Stimulated activated CD8-positive, alpha-beta memory T cell treated with anti-CD3 and anti-CD28 coated beads, Interleukin-4, amount 100 ng/mL, for 24 hours (primary cell): ENCODE results near the gene P2RX2.

Source experiments
- DNase-seq: peaks from one replicate; pipeline ENCODE4 v3.0.0-alpha.2; 2020; ENCODE audit warnings: low read depth

P2RX2 gene

DNA sequence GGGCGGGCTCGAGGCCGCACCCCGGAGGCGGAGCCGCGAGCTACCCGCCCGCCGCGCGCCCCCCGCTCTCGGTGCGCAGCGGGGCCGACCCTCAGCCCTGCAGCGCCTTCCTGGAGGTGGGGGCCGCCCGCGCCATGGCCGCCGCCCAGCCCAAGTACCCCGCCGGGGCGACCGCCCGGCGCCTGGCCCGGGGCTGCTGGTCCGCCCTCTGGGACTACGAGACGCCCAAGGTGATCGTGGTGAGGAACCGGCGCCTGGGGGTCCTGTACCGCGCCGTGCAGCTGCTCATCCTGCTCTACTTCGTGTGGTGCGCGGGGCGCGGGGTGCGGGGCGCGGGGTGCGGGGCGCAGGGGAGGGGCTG lies at the start of gene P2RX2:
P2RX2 (plus strand) TSS at position 94 of the 361 bp plus-strand sequence; CDS start at position 135, 41 bp downstream.
- no peak for DNase-seq

DNA sequence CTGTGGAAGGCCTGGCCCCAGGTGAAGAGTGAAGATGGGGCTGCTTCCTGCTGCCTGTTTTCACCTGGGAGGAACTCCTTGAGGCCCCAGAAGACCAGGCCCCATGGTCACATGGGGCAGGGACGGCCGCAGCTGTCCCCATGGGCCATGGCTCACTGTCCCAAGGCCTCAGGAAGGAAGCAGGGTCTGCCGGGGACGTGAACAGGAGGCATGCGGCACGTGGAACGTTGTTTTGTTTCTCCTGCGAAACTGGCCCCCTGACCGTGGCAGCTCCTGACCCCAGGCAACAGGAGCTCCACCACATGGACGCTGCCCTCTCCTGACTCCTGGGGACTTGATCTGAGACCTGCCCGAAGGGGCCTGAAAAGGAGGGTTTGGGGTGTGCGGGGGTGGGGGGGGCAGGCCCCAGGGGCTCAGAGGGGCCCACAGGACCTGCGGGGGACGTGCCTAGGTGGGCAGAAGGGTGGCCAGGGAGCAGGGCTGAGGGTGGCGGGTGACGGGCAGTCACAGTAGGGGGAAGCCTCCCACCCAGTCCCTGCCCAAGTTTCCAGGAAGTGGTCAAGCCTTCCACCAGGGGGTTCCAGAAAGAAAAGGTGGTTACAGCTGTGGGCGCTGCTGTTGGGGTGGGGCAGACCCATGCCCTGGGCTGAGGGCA lies 49.6 kb upstream of the P2RX2 start:
- no peak for DNase-seq

DNA sequence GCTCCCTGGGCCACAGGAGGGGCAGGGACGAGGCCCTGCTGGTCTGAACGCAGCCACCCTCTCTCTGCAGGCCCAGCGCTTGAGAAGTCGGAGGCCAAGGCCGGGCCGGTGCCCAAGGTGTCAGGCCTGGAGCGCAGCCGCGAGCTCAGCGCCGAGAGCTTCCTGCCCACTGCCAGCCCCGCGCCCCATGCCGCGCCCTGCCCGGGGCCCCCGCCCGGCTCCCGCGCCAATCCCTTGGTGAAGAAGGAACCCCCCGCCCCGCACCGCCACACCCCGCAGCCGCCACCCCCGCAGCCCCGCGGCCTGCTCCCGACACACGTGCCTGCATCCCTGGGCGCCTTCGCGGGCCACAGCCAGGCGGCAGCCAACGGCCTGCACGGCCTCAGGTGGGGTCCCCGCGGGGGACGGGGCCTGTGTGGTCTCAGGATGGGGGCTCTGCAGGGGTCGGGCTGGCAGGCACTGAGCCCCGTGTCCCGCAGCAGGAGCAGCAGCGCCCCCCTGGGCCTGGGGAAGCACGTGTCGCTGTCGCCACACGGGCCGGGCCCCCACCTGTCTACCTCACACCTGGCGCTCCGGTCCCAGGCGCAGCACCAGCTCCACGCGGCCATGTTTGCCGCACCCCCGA lies 48.6 kb upstream of the P2RX2 start:
- no peak for DNase-seq

DNA sequence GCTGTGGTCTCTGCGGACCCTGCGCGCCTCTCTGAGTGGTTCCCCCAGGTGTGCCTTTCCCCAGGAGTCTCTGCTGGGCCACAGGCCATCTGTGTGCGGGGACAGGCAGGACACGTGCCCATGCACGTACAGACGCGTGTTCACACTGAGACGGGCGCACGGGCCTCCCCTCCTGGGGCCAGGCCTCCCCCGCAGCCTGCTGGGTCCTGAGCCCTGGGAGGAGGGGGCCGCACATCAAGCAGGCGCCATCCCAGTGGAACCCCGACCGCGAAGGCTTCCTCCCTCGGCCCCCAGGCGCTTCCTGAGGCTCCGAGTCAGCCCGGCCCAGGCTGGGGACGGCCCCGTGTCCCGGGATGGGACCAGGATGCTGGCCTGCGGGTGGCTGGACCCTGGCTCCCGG lies 47.9 kb upstream of the P2RX2 start:
- DNase-seq: no peak

DNA sequence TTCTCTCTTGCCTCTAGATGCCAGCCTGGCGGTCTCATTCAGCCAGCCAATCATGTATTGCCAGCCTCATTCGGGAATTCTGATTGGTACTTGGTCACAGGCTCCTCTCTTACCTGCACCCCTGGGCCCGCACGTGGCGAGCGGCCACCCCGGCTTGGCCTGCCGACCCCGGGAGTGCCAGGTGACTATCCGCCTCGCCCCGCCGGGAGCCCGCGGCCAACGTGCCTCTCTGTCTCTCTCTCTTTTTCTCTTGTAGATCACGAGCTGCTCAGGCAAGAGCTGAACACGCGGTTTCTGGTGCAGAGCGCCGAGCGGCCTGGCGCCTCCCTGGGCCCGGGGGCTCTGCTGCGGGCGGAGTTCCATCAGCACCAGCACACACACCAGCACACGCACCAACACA lies 47.5 kb upstream of the P2RX2 start:
- DNase-seq: no peak

DNA sequence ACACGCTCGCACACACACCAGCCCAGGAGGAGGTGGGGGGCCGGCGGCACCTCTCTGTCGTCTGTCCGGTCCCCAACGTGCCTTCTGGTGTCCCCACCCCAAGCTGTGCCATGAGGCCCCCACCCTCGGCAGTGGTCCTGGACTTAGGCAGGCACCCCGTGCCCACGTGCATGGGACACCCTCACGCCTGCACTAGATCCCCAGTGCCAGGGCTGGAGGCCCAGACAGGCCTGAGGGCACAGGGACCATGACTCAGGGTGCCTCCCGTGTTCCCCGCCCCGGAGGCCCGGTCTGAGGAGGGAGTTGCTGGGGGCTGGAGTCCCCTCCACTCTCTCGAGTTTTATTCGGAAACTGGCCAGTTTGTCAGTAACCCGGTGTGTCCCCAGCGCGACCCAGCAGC lies 47.0 kb upstream of the P2RX2 start:
- no peak for DNase-seq

DNA sequence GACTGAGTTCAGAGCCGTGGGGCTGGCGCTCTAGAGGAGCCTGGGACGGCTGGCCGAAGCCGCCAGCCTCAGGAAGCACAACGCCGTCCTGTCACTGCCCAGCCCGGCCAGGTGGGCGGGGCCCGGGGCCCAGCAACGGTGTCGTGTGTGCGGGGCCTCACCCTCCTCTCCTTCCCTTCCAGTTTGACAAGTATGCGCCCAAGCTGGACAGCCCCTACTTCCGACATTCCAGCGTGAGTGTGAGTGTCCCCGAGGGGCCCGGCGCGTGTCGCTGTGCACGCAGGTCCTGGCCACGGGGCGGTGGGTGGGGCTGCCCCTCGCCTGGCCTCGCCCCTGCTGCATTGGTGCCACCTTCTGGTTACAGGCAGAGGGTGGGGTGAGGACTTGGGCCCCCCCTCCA lies 46.5 kb upstream of the P2RX2 start:
- DNase-seq: no peak

DNA sequence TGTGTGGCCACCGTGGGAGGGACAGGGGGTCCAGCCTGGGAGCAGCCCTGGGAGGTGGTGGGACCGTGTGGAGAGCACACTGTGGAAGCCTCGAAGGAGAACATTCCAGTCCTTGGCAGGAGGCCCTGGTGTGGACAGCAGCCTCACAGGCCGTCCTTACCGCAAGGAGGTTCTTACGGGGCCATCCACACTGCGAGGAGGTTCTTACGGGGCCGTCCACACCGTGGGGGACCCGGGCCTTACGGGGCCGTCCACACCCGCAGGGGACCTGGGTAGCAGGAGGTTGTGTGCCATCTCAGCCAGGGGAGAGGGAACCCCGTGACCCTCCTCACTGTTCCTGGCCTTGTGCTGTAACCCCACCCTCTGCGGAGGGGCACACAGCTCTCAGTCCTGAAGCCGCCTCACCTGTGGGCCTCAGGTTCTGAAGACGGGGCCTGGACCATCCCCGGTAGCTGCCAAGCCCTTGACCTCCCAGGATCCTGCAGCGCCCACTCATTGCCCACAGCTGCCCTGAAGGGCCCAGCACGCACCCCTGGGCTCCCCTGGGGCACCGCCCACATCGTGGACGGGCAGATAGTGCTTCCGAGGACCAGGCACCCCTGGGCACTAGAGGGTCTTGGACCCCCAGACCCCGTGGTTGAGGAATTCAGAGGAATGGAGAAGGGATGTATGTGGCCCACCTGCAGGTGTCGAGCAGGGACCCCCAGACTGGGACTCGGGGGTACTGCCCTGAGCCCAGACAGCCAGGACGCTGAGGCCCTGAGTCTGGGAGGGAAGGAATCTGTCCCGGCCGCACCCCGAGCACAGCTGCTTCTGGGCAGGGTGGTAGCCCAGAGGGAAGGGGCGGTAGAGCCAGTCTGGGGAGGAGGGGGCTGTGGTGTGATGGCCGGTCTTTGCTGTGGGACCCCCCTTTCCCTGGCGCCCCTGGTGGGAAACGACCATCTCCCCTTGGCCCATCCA lies 45.5 kb upstream of the P2RX2 start:
- DNase-seq: no peak

DNA sequence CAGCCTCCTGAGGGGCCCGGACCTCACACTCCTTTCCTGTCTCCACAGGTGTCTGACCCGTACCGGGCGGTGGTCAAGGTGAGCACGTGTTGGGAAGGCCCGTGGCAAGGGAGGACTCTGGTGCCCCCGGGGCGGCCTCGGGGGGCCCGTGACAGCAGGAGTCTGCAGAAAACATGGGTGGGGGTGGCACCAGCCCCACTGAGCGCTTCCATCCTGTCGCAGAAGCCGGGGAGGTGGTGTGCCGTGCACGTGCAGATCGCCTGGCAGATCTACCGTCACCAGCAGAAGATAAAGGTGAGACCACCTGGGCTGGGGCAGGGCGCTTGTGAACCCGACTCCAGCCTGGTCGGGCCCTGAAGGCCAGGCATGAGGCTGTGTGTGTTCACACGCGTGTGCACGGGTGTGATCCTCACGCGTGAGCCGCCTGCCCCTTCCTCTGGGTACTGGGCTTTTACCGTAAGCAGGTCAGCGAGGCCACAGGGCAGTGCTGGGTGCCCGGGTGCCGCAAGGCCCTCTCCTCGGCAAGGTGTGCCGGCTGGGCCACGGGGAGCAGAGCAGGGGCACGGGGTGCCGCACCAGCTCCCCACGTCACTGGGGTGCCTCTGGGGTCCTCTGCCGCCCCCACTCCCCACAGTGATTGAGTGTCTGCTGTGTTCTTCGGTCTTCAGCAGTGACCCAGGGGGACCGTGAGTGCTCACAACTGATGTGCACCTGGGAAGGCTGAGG lies 44.1 kb upstream of the P2RX2 start:
- DNase-seq: no peak

DNA sequence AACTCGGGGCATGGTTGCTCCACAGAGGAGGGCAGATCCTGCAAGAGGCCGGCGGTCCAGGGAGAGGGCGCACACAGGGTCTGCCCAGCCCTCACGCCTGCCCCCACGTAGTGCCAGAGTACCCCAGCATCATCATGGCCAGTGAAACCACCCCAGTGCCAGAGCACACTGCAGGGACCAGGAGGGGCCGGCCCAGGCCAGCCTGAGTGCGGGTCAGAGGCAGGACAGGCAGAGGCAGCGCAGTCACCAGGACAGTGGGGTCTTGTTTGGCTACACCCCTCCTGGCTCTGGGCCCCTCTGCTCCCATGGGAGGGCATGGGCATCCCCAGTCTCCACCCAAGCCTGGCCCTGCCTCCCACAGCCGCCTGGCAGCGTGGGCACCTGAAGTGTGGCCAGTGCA lies 42.9 kb upstream of the P2RX2 start:
- DNase-seq: no peak

DNA sequence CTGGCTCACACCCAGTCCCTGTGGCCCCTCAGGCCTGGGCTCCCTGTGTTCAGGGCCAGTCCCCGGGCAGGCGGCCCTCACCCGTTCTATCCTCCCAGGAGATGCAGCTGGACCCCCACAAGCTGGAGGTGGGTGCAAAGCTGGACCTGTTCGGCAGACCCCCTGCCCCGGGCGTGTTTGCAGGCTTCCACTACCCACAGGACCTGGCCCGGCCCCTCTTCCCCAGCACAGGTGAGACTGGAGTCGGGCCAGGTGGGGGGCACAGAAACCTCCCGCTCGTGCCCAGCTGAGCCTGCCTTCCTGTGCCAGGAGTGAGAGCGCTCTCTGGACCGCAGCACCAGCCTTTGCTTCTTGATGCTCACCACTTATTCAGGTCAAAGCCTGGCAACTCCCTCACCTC lies 41.9 kb upstream of the P2RX2 start:
- DNase-seq: no peak

DNA sequence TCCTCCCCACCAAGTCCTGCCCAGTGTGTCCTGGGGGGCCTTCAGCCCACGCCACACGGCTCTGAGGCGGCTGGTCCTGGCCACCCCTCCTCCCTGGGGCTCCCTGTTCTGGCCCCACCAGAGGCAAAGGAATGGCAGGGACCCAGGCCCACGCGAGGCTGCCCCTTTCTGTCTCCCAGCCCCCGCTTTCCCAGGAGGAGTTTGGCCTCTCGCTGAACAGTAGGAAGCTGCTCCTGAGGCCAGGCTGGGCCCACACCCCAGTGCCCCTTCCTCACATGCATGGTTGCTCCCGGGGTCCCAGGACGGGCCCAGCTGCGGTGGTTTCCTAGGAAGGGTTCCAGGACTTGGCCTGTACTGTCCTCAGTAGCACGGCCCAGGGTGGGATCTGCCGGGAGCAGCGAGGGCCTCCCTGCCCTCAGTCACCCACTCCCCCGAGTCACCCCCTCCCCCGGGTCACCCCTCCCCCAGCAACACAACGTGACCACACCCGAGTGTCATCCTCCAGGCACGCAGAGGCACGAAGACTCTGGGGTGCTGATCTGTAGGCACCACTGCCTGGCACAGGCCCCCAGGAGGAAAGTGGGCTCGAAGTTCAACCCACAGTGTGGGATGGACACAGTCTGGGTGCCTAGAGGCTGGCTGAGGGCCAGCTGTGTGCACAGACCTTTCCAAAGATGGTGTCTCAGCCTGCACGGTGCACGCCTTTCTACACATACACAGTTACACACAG lies 41.2 kb upstream of the P2RX2 start:
- DNase-seq: no peak

DNA sequence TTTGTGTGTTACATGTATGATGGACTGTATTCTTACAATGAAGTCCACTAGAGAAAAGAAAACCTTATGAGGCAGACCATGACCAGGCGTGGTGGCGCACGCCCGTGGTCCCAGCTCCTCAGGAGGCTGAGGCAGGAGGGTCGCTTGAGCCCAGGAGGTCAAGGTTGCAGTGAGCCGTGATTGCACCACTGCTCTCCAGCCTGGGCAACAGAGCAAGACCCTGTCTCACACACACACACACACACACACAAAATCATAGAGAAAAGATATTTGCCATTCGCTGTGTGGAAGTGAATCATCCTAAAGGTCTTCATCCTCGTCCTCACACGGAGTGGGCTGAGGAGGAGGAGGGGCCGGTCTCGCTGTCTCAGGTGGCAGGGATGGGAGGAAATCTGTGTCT lies 40.5 kb upstream of the P2RX2 start:
- no peak for DNase-seq

DNA sequence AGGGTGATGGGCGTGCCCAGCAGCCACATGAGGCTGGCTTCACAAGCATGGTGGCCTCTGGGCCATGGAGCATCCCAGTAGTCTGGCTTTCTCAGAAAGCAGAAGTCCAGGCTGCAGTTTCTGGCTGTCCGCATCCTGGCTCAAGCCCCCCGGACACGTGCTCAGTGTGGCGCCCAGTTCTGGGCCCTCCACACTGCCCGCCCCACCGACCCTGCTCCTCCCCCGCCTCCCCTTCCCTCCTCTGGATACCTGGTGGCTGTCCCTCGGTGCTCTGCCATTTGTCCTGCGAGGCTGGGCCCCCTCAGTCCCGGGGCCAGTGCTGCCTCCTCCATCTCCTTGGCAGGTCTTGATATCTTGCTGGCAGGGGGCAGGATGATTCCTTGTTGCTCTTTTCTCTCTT lies 39.8 kb upstream of the P2RX2 start:
- DNase-seq: no peak

DNA sequence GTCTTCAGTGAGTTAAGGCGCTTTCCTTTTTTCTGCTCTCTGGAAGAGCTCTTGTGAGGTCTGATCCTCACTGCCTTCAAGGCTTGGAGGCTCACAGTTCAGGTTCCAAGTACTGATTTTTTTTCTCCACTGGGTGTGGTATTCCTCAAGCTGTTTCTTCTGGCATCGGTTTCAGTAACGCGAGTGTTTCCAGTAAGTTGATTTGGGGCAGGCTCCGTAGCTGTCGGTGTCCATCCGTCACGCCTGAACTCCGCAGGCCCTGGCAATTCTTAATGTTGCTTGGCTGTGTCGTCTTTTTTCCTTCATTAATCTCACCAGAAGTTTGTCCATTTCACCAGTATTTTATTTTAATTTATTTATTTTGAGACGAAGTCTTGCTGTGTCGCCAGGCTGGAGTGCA lies 38.8 kb upstream of the P2RX2 start:
- DNase-seq: no peak

DNA sequence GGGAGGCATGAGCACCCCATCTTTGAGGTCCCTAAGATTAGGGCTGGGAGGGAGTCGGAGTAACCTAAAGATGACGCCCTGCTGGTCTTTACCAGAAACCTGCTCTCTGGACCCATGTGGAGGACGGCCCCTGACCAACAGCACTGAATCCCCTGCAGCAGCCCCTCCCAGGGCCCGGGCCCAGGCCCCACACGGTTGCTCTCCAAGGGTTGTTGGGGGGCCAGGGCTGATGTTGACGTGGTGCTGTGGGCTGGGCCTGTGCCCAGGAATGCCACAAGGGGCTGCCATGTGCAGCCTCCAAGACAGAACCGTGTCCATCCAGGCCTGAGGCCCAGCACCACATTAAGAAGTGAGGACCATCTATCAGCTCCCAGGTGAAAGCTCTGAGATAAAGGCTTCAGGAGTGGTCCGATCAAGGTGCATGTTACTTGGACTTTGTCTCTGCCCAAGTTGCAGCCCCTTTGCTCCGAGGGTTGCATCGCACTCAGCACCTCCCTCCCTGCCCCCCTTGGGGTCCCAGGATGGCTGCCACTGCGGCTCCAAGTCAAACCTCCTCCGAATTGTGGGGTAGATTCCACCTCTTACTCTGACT lies 37.8 kb upstream of the P2RX2 start:
- no peak for DNase-seq

DNA sequence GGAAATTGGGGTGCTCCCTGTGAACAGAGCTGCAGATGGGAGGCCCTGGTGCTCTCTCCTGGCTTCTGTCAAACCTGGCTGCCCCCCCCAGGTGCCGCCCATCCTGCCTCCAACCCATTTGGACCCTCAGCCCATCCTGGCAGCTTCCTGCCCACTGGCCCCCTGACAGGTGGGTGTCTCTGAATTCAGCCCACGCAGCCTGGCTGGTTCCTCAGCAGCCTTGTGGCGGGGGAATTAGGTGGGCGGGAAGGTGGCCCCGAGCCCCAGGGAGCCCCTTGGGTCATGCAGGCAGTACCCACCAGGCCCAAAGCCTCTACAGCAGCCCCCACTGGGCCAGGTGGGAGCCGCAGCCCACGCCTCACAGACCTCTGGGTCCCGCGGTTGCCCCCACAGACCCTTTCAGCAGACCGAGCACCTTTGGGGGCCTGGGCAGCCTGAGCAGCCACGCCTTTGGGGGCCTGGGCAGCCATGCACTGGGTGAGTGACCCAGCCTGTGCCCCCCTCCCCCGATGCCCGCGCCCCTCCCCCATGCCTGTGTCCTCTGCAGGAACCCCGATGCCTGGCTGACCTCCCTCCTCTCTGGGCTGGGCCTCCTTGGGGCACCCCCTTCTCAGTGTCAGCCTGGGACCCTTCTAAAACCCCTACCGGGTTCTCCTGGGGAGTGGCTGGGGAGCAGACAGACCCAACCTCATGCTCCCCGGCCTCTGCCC lies 37.1 kb upstream of the P2RX2 start:
- DNase-seq: no peak

DNA sequence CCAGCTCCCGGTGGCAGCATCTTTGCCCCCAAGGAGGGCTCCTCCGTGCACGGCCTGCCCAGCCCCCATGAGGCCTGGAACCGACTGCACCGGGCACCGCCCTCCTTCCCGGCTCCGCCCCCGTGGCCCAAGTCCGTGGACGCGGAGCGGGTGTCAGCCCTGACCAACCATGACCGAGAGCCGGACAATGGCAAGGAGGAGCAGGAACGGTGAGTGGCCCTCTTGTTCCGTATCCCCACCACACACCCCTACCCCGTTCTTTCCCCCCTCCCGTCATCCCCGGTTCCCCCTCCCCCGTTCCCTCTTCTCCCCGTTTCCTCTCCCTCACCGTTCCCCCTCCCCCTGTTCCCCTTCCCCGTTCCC lies 36.5 kb upstream of the P2RX2 start:
- DNase-seq: no peak

DNA sequence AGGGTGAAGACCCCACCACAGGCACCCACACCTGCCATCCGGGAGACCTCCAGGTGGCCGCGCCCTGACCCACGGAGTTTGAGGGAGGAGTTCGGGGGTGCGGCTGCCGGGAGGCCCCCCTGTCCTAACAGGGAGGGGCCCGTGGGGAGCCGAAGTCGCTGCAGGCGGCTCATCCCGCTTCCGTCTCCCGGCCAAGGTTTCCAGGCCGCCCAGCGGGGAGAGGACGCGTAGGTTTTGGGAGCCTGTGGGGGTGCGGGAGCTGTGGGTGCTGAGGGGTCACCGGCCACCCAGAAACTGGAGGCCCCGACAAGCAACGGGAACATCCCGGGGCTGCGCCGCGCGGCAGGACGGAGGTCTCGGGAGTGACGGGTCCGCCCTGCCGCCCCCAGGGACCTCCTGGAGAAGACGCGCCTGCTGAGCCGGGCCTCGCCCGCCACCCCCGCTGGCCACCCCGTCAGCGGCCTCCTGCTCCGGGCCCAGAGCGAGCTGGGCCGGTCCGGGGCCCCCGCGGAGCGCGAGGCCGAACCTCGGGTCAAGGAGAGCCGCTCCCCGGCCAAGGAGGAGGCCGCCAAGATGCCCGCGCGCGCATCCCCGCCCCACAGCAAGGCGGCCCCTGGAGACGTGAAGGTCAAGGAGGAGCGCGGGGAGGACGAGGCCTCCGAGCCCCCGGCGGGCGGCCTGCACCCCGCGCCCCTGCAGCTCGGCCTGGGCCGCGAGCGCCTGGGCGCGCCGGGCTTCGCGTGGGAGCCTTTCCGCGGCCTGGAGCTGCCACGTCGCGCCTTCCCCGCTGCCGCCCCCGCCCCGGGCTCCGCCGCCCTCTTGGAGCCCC lies 35.8 kb upstream of the P2RX2 start:
- no peak for DNase-seq

DNA sequence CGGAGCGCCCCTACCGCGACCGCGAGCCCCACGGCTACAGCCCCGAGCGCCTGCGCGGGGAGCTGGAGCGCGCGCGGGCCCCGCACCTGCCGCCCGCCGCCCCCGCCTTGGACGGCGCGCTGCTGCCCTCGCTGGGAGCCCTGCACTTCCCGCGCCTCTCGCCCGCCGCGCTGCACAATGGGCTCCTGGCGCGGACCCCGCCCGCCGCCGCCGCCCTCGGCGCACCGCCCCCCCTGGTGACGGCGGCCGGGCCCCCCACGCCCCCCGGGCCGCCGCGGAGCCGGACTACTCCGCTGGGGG lies 35.2 kb upstream of the P2RX2 start:
- no peak for DNase-seq
